GM18873 (cell line): ENCODE measurements around the gene RUVBL1.
A peak's percentile ranks its signal among the peaks of the same experiment; 100 is the strongest.
"Not testable (repeated sequence)": the region's sequence is repeated elsewhere in the genome, so short reads cannot be mapped to it uniquely, and the experiment has no call there.

Experiments used
- ATAC-seq: cut with Tn5 transposase; IDR thresholded peaks from one replicate; pipeline ENCODE4 v1.9.1; 2021; ENCODE audit warnings: mild to moderate bottlenecking, moderate library complexity, moderate number of reproducible peaks; ENCODE audit not compliant: unreplicated experiment, low FRiP score

RUVBL1 gene

DNA sequence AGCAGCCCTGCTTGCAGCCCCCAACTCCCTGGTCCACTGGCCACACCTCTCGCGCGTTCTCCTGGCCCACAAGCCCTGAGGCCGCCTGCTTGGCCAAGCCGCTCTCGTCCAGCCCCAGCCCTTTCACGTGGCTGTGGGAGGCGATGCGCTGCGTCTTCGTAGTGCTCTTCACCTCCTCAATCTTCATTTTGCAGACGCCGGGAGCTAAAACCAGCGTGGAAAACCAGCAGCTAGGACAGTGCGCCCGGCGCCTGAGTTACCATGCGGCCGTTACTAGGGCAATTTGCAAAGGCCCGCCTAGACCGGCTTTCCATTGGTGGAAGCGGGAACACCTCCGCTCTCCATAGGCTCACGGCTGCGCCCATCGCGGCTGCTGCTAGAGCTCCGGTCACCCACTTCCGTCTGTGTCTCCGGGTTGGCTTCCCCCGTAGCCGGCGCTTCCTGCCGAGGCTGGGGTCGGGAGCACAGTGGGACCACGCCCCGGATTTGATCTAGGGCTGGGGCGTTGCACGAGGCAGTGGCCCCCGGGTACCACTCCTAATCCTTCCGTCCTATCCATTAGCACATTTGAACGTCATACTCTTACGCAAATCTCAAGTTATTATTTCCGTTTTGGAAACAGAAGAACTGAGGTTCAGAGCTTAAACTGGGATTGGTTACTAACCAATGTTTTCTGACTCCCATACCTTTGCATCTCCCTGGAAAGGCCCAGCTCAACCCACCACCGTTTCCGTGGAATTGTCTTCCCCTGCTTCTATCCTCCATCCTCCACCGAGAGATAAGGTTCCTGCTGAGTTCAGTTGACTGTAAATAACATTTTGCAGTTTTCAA is at the start of gene RUVBL1:
Gene RUVBL1, minus strand, starts transcription at position 275 of the 831 bp plus-strand sequence. Its CDS starts 88 bp downstream, at position 187.
- peak; percentile 93 for ATAC-seq

DNA sequence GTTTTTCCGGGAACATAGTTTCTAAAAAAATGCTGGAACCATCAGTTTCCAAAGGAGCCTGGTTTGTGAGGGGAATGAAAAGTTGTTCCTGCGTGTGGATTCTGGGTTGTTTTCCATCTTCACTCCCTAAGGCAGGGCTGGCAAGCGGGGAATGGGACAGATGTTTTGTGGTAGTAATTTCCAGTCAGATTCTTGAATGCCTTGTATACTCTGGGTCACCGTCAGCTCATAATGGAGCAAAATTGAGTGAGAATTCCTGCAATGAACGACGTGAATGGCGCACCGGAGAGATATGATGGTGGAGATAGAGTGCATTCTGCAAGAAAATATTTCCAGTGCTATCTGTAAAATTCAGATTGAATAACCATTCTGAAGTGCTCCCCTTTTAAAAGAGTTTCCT is 49.6 kb upstream of the RUVBL1 start:
- ATAC-seq = no peak

DNA sequence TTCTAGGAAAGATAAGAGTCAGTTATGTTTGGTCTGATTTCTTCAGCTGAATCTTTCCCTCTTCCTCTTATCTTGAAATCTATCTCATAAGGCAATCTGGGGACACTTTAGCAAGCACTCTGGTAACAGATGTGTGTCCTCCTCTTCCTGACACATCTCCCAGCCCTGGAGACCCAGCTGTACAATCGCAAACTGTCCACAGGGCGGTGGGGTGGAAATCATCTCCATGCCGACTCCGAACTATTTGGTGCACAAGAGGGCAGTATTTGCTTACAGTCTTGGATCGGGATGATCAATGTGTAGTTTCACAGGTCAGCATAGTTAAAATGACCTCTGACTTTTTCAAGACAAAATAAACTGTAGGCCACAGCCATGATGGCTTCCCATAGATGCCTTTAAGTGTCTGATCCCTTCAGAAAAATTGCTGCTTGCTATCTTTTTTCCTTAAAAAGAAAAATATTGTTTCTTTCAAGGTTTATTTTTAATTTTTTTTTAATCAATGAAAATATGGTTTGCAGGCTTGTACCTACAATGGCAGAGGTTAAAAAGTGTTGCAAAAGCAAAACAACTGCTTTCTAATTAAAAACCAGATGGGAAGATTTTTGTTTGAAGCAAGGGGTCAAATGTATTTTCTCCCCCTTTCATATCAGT is 47.4 kb upstream of the RUVBL1 start:
- no peak for ATAC-seq

DNA sequence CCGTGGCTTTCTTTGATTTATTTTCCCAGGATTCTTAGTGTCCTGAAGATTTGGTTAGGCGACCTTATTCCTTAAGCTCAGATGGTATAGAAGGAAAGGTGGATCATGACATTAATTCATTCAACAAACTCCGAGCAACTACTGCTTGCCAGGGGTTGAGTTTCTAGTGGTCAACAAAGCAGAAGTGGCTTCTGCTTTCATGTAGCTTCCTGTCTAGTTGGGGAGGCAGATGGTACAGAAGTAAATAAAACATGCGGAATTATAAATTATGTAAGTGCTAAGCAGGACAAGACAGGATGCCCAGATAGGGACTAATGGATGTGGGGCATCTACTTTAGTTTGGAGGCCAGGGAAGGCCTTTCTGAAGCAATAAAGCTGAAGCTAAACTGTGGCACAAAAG is 45.2 kb upstream of the RUVBL1 start:
- no peak for ATAC-seq

DNA sequence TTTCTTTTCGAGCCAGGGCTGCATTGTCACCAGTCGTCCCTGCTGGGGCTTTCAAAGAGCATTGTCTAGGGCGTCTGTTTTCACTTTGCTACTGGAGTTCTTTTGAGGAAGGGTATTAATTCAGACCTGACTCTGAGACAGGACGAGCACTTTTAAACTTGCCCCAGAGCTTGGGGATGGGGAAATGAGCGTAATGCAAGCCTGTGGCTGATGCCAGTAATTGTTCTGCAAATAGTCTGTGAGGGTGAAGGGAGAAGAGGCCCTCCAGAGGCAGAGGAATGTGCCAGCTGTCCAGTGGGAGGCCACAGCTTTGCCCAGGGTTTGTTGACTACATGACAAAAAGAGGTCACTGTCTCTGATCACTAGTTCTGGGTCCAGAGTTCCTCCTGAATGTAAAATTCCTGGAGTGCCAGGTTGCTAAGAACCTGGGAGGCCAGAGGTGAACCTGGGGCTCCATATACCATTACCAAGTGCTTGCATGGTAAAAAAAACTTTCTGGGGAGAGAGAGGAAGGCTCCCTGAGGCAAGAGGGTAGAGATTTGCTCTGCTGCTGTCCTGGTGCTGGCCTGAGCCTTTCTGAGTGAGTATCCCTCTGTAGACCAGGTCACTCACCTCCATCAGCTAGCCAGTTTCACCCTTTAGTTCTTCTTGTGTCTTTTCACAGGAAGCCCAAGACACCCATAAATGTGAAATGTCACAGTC is 44.5 kb upstream of the RUVBL1 start:
- ATAC-seq = no peak

DNA sequence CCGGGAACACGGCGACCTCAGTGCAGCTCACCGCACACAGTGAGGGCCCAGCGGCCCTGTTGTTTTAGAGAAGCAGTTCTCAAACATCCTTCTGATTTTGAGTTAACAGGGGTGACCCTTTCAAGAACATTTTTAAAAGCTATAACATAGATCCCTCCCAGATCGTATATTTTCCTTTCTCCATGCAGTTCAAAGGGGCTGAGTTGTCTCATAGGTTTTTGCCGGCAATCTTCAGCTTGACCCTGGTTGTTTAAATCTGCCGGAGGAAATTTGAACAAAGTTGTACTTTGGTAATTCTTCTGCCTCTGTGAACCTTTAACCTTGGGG is 44.0 kb upstream of the RUVBL1 start:
- ATAC-seq = no peak

DNA sequence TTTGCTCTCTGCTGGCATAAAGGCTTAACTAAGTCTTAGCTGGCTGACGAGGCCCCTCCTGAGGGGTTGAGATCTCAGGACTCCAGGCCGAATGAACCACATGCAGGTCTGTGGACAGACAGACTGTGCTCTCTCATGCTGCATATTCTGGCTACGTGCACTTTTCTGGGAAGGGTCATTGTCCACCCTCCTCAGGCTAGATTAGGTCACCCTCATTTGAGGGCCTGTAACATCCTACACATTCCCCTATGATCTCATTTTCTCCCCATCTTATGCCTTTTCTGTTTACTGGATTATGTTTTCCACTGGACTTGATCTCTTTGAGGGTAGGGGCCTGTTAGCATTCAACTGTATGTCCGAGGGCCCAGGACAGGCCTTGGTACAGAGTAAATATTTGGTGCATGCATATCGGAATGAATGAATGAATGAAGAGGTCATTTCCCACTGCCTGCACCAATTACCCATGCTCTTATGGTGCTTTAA is 43.4 kb upstream of the RUVBL1 start:
- no peak for ATAC-seq

DNA sequence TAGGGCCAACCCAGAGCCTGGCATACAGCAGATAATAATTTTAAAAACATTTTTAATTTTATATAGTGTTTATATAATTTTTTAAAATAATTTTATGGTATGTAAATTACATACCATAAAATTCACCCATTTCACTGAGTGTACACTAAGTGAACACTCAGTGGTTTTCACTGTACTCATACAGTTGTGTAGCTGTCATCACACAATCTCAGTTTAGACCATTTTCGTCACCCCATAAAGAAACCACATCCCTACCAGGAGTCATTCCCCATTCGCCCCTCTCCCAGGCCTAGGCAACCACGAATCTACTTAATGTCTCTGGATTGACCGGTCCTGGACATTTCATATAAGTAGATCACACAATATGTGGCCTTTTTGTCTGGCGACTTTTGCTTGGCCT is 39.8 kb upstream of the RUVBL1 start:
- ATAC-seq = no peak

DNA sequence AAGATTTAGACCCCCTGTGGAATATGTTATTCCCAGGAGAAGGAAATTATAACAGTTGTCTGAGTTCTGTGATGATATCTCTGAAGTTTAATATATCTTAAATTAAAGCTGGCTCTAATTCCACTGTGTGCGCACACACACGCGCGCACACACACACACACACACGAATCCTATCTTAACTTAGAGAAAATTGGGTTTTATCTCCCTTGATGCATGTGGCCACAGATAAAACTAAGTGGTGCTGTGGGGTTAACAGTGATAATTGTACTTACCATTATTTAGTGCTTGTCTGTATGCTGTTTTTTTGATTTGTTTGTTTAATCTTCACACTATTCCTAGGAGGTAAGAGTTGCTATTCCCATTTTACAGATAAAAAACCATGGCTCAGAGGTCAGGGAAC is 37.0 kb upstream of the RUVBL1 start:
- no peak for ATAC-seq

DNA sequence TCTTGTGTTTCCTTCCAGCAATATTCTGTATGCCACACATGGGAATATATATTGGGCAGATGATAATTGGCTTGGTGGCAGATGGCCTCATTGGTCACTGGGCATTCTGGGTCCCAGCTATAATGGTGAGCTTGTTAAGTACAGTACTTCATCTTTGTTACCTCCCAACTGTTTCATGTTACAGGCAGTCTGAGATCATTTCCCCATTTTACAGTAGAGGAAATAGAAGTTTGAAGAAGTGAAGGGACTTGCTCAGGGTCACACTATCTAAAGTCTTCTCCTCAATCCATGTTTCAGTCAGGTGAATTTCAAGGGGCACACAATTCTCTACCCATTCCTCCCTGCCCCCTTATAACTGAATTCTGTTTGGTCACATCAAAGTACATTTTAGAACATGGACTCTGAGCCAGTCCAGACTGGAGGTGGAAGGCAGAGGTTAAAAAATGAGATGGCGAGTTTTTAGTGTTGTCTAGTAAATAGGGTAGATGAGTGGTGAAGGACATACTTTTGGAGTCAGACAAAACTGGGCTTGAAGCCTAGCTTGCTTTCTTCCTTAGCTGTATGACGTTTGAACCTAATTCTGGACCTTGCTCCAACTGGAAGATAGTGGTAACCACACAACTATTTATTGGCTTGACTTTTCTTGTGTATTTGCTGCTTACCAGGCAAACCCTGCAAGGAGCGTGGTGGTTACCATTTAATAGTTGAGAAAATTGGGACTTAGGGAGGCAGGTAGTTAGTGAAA is 32.2 kb upstream of the RUVBL1 start:
- no peak for ATAC-seq

DNA sequence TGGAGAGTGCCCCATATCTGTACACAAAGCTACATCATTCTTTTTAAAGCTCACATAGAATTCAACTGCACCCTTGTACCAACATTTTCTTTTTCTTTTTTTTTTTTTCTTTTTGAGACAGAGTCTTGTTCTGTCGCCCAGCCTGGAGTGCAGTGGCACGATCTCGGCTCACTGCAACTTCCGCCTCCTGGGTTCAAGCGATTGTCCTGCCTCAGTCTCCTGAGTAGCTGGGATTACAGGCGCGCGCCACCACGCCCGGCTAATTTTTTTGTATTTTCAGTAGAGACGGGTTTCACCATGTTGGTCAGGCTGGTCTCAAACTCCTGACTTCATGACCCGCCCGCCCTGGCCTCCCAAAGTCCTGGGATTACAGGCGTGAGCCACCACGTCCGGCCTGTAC is 30.7 kb upstream of the RUVBL1 start:
- ATAC-seq = not testable (repeated sequence)

DNA sequence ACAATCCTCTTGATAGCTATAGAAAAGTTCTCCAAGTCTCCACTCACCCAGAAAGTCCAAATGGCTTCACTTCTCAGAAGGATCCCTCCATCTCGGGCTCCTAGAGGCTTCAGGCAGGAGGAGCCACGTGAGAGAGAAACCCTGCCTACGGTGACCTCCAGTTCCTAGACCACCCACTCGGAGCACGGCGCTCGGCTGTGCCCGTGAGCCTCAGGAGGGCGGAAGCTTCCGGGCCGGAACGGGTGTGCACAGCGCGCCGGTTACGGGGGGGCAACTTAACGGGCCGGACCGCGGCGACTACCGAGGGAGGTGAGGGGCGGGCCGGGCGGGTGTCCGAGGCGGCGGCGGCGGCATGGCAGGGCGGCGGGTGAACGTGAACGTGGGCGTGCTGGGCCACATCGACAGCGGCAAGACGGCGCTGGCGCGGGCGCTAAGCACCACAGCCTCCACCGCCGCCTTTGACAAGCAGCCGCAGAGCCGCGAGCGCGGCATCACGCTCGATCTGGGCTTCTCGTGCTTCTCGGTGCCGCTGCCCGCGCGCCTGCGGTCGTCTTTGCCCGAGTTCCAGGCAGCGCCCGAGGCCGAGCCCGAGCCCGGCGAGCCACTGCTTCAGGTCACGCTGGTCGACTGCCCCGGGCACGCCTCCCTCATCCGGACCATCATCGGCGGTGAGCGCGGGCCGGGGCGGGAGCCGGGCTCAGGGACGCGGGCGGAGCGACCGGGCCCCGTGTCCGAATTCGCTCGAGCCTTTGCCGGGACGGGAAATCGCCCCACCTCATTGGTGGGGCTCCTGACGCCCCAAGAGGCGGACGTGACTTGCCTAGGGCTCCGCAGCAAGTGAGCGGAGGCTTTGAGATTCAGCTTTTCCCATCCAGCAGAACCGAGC is 29.8 kb upstream of the RUVBL1 start, which contains the start of gene EEFSEC:
Gene EEFSEC, plus strand, starts transcription at position 326 of the 886 bp plus-strand sequence. Its CDS starts 27 bp downstream, at position 353.
- peak; percentile 62 for ATAC-seq

DNA sequence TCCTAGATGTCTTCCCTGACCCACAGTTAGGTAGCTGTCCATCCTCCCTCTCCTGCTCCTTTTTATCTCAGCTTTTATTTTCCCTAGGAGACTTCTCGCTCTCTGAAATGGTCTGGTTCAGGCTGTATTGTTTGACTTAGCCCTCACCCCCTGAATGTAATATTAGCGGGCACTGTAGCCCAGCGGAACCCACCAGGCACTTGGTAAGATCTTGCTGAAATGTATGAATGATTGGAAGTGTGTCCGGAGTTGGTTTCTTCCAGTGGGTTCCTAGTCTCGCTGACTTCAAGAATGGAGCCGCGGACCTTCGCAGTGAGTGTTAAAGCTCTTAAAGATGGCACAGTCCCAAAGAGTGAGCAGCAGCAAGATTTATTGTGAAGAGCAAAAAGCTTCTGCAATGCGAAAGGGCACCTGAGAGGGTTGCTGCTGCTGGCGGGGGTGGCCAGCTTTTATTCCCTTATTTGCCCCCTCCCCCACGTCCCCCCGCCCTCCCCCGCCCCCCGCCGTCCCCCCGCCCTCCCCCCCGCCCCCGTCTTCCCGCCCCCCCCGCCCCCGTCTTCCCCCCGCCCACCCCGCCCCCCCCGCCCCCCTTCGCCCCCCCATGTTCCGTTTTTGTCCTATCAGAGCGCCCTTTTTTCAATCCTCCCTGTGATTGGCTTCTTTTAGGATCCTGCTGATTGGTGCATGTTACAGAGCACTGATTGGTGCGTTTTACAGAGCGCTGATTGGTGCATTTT is 29.0 kb upstream of the RUVBL1 start:
- no peak for ATAC-seq

DNA sequence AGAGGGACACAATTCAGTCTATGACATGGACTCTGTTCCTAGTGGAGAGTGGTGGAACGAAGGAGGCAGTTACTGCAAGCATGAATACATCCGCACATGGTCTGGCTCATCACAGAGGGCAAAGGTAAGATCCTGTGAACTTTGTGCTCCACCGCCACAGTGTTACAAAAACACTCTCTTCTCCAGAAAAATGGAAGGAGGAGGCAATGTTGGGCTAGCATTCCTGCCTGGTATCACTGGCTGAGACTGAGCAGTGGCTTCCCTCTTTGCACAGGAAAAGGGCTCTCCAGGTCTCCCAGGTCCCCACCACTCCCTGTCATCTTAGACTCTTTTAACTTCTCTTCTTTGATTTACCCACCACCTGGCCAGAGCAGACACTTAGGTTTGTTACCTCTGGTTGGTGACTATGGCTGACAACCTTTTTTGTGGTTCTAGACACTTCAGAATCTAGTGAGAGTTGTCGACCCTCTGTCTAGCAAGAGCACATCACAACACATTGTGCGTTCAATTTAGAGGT is 28.2 kb upstream of the RUVBL1 start:
- no peak for ATAC-seq

DNA sequence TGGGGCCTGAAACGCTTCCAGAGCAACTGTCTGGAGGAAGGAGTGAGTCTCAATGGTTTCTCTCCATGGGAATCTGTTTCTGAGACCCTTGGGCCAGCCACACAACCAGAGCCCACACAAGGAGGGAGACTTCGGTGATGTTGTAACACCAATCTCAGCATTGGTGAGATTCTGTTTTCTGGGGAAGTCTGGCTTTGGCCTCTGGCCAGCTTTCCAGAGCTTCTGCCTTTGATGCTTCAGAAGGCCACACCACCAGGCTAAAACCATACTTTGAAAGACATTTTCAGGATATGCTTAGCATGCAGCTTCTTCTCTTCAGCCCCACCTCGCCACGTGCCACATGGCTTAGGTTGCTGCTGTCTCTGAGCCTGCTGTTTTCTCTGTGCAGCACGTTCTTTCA is 26.0 kb upstream of the RUVBL1 start:
- ATAC-seq = no peak

DNA sequence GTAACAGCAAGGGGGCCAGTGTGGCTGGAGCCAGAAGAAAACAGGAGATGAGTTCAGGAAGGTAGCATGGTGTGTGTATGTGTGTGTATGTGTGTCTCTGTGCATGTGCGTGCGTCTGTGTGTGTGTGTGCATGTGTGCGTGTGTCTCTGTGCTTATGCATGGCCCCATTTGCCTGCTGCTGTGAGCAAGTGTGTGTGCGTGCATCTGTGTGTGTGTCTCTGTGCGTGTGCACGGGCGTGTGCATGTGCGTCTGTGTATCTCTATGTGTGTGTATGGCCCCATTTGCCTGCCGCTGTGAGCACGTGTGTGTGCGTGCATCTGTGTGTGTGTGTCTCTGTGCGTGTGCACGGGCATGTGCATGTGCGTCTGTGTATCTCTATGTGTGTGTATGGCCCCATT is 22.6 kb upstream of the RUVBL1 start:
- no peak for ATAC-seq

DNA sequence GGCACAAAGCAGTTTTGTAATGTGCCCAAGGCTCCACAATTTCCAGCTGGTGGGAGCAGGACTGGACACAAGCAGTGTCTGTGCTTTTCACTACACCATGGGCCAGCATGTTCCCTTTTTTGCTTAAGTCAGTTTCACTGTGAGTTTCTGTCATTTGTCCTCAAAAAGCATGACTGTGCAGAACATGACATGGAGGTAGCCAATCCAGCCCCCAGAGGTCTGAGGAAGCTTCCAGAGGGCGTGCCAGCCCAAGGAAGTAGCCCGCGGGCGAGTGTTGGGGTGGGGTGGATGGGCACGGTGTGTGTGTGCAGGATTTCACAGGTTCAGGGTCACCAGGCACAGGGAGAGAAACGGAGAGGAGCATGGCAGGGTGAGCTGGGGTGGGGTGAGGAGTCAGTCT is 21.7 kb upstream of the RUVBL1 start:
- ATAC-seq = no peak

DNA sequence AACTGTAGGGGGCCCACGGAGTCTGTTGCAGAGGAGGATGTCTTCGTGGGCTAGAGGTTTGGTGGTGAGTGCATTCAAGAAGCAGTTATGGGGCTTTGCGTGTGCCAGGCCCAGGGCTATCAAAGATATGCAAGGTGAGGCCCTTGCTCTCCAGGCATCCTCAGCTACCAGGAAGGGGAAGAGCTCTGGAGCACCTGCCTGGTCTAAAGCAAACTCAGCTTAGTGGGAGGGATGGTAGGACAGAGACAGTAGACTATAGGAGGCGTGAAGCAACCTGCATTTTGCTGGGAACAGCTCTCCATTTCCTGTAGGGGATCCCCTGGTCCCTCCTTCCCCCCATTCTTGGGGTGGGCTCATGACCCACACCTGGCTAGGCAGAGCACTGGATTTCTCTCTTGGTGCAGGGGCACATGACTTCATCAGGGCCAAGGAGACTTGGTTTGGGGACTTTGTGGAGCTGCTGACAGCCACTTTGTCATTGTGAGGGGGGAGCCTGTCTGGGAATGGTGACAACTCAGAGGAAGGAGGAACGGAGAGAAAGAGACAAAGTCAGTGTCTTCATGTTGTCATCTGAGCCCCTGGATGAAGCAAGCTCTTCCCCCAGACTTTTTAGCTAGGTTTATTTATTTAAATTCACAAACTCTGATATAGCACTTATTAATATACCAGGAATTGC is 21.0 kb upstream of the RUVBL1 start:
- ATAC-seq = no peak
